HG03196 (cell line): ENCODE measurements around the gene LMNB1.
A peak's percentile ranks its signal among the peaks of the same experiment; 100 is the strongest.
"Not testable (repeated sequence)": the region's sequence is repeated elsewhere in the genome, so short reads cannot be mapped to it uniquely, and the experiment has no call there.

Source experiments
- ATAC-seq: cut with Tn5 transposase; IDR thresholded peaks from one replicate; pipeline ENCODE4 v1.9.1; 2021; ENCODE audit not compliant: unreplicated experiment

LMNB1 gene

DNA sequence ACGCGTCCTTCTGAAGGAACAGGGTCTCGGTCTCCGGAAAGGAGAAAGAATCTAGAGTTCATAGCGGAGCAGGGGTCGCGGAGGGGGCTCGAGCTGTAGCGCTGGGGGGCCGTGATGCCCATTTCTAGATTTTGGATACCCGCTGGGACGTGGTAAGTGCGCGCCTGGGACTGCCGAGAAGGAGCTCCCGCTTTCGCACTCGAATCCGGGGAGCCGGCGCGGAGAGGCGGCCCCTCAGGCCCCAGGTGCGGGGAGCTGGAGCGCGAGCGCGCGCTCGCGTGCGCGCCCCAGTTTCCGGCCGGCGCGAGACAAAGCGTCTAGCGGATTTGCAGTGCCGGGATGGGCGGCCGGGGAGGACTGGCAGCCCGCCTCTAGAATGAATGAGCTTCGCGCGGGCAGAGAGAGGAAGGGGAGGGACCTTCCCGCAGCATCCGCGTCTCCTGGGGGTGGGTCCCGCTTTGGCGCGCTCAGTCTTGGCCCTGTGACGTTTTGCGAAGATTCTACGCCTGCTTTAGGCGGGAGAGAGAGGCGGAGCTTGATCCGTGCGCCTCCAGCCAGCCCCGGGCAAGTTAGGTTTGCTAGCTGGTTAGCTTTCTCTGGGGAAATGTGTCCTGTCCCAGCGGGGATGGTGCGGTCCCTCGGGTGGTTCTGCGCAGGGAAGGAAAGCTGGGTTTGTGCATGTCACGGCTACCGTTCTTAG lies 1.2 kb downstream of the LMNB1 start:
- peak; percentile 65 for ATAC-seq

GRCh38 chr5:126778675-126779403 lies 1.9 kb downstream of the LMNB1 start:
- no peak for ATAC-seq

DNA sequence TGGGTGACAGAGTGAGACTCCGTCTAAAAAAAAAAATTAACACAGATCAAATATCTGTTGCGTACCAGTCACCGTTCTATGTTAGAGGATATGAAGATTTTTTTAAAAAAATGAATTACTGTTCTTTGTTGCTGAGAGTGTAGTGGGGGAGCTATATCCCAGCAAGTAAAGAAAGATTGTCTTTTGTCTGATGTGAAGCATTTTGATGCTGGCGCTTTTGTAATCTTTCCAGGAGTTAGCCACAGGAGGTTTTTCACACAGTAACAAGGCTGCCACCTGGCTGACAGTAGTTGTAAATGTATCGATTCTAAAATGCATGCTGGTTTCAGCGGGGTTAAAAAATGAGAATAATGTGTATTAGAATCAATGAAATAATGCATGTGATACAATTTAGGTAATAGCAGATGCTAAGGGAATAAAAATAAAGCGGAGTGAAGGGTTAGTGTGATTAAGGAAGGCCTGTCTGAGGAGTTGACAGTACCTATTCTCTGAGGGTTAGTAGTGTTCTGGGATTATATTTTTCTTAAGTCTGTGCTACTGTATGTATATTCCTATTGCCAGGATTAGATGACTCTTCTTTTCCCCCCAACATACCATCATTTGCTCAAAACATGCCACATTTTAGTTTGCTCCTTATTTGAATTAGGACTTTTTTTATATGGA lies 3.4 kb downstream of the LMNB1 start:
- ATAC-seq = no peak

DNA sequence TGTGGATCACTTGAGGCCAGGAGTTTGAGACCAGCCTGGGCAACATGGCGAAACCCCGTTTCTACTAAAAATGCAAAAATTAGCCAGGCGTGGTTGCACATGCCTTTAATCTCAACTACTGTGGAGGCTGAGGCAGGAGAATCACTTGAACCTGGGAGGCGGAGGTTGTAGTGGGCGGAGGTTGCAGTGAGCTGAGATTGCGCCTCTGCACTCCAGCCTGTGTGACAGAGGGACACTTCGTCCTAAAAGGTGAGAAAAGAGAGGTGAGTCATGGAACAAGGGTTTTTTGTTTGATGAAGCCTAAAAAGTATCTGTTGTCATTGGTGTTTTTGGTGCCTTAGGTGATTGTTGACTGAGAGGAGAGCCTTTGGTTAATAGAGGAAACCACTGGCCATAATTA lies 11.5 kb downstream of the LMNB1 start:
- not testable (repeated sequence) for ATAC-seq

GRCh38 chr5:126793097-126793496 lies 16.2 kb downstream of the LMNB1 start:
- no peak for ATAC-seq

DNA sequence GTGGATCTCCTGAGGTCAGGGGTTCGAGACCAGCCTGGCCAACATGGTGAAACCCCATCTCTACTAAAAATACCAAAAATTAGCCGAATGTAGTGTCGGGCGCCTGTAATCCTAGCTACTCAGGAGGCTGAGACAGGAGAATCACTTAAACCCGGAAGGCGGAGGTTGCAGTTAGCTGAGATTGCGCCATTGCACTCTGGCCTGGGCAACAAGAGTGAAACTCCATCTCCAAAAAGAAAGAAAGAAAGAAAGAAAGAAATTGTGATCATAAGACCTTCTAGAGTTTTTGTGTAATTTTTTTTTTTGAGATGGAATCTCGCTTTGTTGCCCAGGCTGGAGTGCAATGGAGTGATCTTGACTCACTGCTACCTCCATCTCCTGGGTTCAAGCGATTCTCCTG lies 16.7 kb downstream of the LMNB1 start:
- not testable (repeated sequence) for ATAC-seq

DNA sequence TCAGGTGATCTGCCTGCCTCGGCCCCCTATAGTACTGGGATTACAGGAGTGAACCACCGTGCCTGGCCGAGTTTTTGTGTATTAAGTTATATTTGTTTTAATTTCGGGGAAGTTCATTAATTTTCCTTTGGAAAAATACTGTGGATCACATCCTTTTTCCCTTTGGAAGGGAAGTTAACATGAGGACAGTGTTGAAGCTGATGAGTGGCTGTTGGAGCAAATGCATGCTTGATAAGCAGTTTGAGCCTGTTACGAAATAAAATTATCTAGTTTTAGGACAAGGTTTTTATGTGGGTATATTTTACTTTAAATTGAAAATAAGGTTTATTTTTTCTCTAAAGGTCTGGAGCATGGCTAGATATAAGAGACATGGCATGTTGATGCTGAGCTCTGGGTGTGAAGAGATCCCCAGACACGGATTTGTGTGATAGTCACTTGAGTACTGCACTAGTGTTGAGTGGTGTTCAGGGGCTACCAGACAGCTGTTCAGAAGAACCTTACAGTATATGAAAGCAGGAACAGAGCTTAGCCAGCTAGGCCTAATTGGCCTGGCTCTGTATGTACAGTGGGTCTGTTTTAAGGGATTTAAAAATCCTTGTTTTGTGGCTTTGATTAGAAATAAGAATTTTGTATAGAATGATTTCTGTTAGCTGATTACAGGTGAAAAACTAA lies 17.4 kb downstream of the LMNB1 start:
- no peak for ATAC-seq

DNA sequence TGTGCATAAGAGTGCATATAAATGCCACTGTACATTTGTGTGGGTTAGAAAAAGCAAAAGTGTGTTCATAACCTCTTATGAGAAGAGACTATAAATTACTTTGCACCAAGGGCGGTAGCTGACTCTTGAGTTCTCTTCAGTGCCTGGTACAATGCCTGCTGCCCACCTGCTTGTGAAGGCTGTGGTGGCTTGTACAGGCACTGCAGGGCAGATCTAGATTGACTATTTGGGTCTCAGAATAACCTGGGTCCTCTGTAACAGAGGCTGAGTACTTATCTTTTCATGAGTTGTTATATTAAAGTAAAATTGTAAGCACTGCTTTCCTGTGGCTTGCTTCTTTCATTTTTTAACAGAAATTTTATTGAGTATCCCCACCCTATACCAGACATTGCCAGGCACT lies 22.8 kb downstream of the LMNB1 start:
- ATAC-seq = no peak

- ATAC-seq = no peak
Measured at GRCh38 chr5:126801174-126801991, 24.4 kb downstream of the LMNB1 start.

DNA sequence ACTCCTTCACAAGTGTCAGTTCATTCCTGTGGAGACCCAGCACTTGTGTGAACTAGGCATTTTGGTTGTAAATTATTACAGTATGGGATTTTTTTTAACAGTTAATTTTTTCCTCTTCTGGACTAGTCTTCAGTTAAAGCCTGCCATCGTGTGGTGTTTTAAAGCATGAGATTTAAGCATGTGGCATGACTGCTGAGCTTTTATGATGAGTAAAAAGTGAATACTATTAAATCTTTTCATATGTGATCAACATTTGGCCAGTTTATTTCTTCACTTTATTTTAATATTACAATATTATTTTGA lies 25.0 kb downstream of the LMNB1 start:
- no peak for ATAC-seq

- ATAC-seq = no peak
Measured at GRCh38 chr5:126805063-126805462, 28.1 kb downstream of the LMNB1 start.

- ATAC-seq = no peak
Measured at GRCh38 chr5:126808521-126808988, 31.6 kb downstream of the LMNB1 start.

GRCh38 chr5:126809916-126810315 lies 33.0 kb downstream of the LMNB1 start:
- ATAC-seq = no peak

- ATAC-seq = no peak
Measured at GRCh38 chr5:126810596-126811380, 33.9 kb downstream of the LMNB1 start.

DNA sequence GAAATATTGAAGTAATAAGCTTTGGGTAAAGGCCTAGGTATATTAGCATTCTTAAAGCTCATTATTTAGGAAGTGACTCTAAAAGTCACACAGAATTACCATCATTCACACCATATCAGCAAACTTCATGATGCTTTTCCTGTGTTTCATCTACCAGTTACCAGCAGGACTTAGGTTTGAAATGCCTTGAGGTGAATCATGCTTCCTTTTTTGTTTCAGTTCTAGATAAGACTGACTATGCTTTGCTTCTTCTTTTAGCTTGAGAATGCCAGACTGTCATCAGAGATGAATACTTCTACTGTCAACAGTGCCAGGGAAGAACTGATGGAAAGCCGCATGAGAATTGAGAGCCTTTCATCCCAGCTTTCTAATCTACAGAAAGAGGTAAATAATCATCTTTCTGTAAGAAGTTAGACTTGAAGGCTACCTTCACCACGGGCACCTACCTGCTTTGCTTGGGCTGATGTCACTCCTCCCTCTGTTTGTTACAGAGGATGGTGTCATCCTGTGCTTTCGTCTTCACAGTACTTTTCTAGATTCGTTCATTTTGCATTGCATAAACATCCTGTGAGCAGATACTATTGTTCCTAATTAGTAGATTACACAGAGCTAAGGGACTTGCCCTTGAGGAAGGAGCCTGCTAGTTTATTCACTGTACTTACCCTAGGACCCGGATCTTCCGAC lies 34.7 kb downstream of the LMNB1 start:
- no peak for ATAC-seq

GRCh38 chr5:126812199-126812570 lies 35.2 kb downstream of the LMNB1 start:
- ATAC-seq = no peak

DNA sequence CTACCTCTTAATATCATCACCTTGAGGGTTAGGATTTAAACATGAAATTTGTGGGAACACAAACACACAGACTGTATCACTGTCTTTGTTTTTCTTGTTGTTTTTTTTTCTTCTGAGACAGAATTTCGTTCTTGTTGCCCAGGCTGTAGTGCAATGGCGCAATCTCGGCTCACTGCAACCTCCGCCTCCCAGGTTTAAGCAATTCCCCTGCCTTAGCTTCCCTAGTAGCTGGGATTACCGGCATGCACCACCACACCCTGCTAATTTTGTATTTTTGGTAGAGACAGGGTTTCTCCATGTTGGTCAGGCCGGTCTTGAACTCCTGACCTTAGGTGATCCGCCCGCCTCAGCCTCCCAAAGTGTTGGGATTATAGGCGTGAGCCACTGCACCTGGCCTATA lies 36.9 kb downstream of the LMNB1 start:
- ATAC-seq = not testable (repeated sequence)

- no peak for ATAC-seq
Measured at GRCh38 chr5:126814721-126815404, 37.9 kb downstream of the LMNB1 start.

DNA sequence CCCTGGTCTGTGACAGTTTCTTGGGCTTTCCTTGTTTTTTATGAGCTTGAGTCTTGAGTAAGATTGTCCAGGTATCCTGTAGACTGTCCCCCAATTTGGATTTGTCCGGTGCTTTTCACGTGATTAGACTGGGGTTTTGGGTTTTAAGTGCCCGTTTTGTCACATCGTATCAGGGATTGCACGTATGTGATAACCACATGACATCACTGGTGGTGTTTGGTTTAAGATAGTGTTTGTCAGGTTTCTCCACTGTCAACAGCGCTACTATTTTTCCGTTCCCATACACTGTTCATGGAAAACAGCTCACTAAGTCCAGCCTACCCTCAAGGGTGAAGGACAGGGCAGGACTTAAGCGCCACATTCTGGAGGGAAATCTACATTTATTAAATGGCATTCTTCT lies 39.7 kb downstream of the LMNB1 start:
- no peak for ATAC-seq
